ENCODE data around the gene SERGEF. TPM values are rescaled to one million over a fixed set of nuclear protein-coding genes. Genes with fewer than 3 reads are reported as not detected.

The SERGEF gene
- total and polyA plus RNA-seq, 10 of the 15 experiments (the other 5 are each of a cell fraction or from before 2014, with no cell fraction given), result 14.6 to 27.8 (median 22.4) TPM

DNA sequence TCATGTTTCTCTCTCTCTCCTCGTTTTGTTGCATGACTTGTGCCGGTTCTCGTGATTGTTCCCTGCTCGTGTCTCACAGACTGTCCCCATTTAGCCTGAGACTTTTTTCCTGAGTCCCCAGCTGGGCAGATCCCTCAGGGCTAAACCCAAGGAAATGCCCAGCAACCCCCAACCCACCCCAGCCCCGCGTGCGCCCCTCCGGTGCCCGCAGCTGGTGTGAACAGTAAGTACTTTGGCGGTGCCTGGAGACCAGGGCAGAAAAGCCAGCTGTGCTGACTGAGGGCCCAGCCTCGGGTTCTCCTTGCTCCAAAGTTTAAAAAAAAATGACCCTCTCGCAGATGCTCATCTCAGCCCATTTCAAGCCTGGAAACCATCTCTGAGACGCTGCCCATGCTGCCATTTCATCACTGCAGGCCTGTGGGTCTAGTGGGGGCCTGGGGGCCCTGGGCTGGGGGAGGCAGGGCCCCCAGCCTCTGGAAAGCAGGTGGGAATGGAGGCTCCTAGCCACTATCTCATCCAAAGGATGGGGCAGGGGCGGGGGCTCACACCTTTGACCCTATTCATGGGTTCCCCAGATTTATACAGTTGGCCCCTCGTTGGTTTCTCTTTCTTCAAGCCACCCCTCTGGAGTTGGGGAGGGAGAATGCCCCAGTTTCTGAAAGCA lies 236.5 kb downstream of the SERGEF start:
- H3K27ac ChIP-seq (ENCODE audit: control insufficient read depth, insufficient read depth), result no peak overlapping the region
- DNase-seq (ENCODE audit: low read depth, low spot score) (no peak), ATAC-seq (no peak), FAIRE-seq (no peak)
- no peaks in the 10 kb centered on the region for H3K27me3 ChIP-seq (replicated peaks in 1 of 2; ENCODE audit: control insufficient read depth in 2 of 2, insufficient read depth in 2 of 2, low read length in 1 of 2)
- ChIA-PET RAD21 (ENCODE audit: unreplicated experiment) (no interaction called here), POLR2A (no interaction called here), CTCF (no interaction called here), SMC1A (ENCODE audit: uncharacterized antibody, unreplicated experiment) (no interaction called here)
- H3K9ac ChIP-seq (ENCODE audit: control insufficient read depth, insufficient read depth, low read length), result no peak overlapping the region
- no peak overlapping the region for H3K4me3 ChIP-seq
- intact Hi-C loops (cut with micrococcal nuclease; ENCODE audit: unreplicated experiment) (no loop called here), in situ Hi-C loops (cut with MboI) (no loop called here)
- TF ChIP-seq RB1 (IDR thresholded peaks at IDR 0.05; ENCODE audit: borderline replicate concordance) (no peak), ZNF274 (IDR thresholded peaks at IDR 0.05; ENCODE audit: insufficient read depth, insufficient read length) (no peak), MAX (IDR thresholded peaks at IDR 0.05; ENCODE audit: low read depth, low read length) (no peak), RFX5 (IDR thresholded peaks at IDR 0.05; ENCODE audit: low read depth, low read length) (no peak), ZBTB4 (CRISPR knock-in tag; IDR thresholded peaks at IDR 0.05) (no peak), JUND (IDR thresholded peaks at IDR 0.05; ENCODE audit: low read depth, low read length) (no peak)
- H3K9me3 ChIP-seq (replicated peaks; ENCODE audit: control insufficient read depth, insufficient read depth, low read length), result no peaks in the 10 kb centered on the region
- H3K4me2 ChIP-seq (ENCODE audit: control insufficient read depth, insufficient read depth), result no peak overlapping the region
- no peaks in the 10 kb centered on the region for H3K4me1 ChIP-seq (ENCODE audit: control insufficient read depth, insufficient read depth, low read length)
- H3K36me3 ChIP-seq (ENCODE audit: control insufficient read depth in 2 of 2, insufficient read depth in 2 of 2, low read length in 1 of 2), result no peaks in the 10 kb centered on the region
- WGBS (ENCODE audit: insufficient coverage, insufficient replicate concordance, low lambda C conversion rate, missing lambda C conversion rate), result 41% methylated on average over 15 of the region's 15 CpGs
- no peaks in the 10 kb centered on the region for H3K79me2 ChIP-seq (ENCODE audit: control insufficient read depth, insufficient read depth, low read length)
- no TSS peak for BruUV-seq (replicated peaks)
- H2AFZ ChIP-seq (ENCODE audit: control insufficient read depth, low read depth, low read length), result no peak overlapping the region
- H4K20me1 ChIP-seq (ENCODE audit: control insufficient read depth, insufficient read depth), result no peaks in the 10 kb centered on the region
